Measurements from ENCODE around the gene MARCKSL1.
"Not testable (repeated sequence)": the region's sequence is repeated elsewhere in the genome, so short reads cannot be mapped to it uniquely, and the experiment has no call there.

The MARCKSL1 gene, protein sequence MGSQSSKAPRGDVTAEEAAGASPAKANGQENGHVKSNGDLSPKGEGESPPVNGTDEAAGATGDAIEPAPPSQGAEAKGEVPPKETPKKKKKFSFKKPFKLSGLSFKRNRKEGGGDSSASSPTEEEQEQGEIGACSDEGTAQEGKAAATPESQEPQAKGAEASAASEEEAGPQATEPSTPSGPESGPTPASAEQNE

DNA sequence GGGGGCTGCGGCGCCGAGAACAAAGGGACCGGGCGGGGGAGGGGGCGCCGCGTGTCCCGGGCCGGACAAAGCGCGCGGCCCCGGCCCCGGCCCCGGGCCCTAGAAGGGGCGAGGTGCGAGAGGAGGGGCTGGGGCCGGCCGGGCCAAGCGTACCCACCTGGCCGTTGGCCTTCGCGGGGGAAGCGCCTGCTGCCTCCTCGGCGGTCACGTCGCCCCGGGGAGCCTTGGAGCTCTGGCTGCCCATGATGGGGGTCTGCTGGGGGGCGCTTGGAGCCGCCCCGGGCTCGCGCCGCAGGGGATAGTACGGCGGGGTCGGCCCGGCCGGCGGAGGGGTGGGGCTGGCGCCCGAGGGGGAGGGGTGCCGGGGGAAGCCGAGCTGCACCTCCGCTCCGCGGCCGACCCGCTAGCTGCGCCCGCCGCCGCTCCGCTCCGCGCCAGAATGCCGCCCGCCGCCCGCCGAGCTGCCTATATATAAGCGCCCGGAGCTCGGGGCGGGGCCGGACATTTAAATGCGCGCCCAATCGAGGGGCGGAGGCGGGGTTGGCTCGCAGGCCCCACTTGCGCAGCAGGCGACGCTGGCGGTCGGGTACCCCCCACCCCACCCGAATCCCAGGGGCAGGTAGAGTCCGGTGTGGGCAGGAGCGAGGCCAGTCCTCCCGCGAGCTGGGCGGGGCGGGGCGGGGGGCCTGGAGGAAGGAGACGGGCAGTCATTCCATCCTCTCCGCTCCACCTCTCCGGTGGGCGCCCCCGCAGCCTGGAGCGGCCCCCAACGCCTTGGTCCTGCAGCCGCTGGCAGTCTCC lies at the start of gene MARCKSL1:
MARCKSL1 (minus strand) TSS at position 444 of the 801 bp plus-strand sequence; CDS start at position 244, 200 bp downstream.
- peak; percentile 75 for DNase-seq (ENCODE audit: low spot score)

DNA sequence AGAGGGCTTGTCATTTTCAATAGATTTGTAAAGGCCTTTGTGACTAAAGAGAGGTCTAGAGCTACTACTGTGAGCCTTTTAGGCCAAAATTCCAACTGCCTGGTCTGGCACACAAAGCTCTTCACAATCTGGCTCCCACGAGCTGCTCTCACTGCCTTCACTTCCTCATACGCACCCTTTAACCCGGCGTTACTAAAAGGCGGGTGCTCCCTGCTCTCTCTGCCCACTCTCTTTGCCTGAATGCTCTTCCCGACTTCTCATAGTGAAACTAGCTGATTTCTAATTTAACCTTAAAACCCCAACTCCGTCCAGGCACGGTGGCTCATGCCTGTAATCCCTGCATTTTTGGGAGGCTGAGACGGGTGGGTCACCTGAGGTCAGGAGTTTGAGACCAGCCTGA lies 44.0 kb upstream of the MARCKSL1 start:
- DNase-seq (ENCODE audit: low spot score) = no peak

DNA sequence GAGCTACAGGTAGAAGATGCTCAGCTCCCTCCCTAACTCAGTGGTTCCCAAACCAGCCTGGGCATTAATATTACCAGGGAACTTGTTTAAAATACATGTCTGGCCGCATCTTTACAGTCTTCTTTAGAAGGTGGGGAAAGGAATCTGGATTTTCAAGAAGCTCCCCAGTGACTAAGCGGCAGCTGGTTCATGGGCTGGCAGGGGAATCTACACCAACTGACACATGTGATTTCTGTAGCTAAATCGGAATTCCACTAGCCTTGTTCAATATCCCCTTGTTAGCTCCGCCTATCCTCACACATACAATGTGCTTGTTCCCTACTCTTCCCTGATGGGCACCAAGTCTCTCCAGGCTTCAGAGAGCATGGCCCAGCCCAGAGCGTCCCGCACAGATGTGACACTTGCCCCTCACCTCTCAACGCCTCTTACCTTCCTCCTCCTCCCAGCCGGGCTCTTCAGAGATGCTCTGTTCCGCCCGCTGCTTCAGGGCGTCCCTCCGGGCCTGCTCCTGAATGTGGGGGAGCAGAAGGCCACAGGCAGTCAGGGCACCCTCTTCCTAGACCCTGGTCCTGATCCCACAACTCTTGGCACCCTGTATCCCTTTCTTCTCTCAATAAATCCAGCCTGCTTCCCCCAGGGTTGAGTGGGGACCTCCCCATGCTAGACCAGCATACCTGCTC lies 41.6 kb upstream of the MARCKSL1 start:
- DNase-seq (ENCODE audit: low spot score) = no peak

DNA sequence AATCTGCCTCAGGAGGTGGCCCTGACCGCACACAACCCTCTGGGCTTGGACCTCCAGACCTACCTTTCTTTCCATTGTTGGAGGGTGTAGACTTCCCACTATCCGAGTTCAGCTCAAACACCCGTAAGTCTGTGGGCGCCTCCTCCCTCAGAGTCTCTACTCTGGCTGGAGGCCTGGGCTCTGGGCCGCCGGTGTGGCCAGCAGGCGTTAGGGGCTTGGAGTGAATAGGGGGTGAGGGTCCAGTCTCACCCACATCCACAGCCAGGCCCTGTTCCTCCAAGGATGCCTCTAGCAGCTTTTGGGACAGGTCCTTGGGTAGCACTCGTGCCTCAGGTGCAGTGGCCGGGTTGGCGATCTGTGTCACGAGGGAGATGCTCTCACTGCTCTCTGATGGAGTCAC lies 40.2 kb upstream of the MARCKSL1 start:
- no peak for DNase-seq (ENCODE audit: low spot score)

DNA sequence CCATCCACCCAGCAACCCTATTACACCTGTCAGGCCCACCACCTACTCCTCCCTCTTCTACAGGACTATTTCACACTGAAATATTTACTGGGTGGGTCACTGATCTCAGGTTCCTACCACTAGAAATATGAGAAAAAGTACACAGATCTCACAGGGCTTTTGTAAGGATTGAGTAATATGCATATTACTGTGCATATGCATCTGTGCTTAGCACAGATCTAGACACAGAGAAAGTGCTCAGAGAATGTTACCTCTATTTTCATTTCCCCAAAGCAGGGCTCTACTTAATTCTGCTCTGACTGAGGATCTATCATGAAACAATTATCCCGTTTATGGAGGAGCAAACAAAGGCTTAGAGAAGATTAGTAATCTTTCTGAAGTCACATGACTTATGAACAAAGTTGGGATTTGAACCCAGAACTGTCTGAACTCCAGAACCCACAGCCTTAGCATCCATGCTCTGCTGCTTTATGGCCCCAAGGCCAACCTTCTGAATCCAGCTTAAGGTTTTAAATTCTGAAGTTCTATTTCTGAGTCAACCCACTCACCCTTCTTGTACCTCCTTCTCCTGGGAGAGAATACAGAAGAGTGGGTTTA lies 38.1 kb upstream of the MARCKSL1 start:
- DNase-seq (ENCODE audit: low spot score) = no peak

DNA sequence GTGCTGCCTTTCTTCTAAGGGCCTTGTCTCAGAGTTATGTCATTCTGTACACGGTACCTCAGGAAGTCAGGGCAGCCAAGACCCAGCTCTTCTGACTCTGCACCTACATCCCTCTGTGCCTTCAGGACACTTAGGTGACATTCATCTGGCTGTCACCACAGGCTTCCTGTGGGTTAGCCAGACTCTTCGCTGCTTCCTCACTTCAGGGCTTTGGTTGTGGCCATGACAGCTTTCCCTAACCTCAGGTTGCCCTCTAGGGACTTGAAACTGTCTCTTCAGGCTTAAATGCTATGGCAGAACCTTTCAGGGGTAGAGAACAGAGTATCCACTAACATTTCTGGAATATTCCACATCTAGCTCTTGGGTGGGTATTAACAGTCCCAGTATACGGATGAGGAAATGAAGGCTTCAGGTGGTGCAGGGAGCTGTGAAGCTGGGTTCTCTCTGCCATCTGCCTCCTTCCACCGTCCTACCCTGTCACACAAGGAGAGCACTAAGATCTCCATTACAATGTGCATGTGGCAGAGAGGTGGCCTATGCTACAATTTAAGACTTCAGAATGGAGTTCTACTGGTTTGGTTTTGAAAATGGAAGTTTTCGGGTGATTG lies 36.2 kb upstream of the MARCKSL1 start:
- no peak for DNase-seq (ENCODE audit: low spot score)

DNA sequence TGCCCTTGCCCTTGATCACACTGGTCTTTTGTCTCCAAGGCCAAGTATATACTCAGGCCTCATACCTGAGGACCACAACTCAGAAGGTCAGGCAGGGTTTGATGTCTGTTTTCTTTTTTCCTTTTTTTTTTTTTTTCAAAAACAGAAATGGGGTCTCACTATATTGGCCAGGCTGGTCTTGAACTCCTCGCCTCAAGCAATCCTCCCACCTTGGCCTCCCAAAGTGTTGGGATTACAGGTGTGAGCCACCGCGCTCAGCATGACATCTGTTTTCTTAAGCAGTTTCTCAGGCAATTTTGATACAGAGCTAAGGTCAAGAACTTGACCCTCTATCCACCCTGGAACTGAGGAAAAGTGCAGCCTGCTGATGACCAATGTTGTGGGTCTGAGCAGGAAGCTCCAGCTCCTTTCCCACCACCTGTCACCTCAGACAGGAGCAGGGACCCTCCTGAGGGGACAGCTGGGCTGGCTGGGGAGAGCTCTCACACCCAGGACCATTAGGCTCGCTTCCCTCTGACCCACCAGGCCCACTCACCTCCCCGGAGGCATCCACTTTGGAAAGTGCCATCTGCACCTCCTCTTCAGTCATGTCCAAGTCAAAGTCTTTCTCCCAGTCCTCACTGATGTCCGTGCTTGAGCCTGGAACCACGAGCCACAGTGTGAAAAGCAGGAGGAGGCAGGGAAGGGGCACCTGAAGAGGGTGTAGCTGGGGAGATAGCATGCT lies 32.0 kb upstream of the MARCKSL1 start:
- no peak for DNase-seq (ENCODE audit: low spot score)

DNA sequence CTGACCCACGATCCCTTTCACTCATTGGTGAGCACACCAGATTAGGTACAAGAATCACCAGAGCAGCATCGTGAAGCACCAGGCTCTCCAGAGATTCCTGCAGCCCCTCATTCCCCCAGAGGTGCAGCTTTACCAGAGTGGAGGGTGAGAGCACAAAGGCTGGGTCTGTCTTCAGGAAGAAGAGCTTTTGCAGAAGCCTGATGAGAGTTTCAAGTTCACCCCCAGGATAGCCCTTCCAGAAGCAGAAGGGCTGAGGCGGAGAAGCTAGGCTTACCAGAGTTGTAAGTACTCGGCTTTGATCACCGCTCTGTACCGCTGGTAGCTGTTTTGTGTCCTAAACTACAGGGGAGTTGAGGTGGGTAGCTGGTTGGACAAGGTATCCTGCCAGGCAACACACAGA lies 29.4 kb upstream of the MARCKSL1 start:
- no peak for DNase-seq (ENCODE audit: low spot score)

DNA sequence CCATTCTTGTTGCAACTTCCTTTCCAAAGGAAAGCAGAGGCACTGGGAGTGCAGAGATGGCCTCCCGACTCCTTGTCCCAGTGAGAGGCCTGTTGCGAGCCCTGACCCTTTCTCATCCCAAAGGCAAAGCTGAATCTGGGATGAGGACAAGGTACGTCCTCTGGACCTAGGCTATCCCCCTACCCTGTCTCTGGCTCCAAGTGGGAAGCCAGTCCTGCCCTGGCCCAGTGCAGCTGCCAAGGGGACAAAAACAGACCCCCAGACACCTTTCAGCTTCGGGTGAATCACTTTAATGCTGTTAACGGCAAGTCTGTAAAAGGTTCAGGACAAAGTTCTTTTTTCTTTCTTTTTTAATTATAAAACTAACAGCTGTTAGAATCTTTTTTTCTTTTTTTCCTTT lies 28.8 kb upstream of the MARCKSL1 start:
- DNase-seq (ENCODE audit: low spot score) = no peak

DNA sequence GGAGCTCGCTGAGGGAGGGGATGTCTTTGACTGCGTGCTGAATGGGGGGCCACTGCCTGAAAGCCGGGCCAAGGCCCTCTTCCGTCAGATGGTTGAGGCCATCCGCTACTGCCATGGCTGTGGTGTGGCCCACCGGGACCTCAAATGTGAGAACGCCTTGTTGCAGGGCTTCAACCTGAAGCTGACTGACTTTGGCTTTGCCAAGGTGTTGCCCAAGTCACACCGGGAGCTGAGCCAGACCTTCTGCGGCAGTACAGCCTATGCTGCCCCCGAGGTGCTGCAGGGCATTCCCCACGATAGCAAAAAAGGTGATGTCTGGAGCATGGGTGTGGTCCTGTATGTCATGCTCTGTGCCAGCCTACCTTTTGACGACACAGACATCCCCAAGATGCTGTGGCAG lies 27.7 kb upstream of the MARCKSL1 start:
- no peak for DNase-seq (ENCODE audit: low spot score)

DNA sequence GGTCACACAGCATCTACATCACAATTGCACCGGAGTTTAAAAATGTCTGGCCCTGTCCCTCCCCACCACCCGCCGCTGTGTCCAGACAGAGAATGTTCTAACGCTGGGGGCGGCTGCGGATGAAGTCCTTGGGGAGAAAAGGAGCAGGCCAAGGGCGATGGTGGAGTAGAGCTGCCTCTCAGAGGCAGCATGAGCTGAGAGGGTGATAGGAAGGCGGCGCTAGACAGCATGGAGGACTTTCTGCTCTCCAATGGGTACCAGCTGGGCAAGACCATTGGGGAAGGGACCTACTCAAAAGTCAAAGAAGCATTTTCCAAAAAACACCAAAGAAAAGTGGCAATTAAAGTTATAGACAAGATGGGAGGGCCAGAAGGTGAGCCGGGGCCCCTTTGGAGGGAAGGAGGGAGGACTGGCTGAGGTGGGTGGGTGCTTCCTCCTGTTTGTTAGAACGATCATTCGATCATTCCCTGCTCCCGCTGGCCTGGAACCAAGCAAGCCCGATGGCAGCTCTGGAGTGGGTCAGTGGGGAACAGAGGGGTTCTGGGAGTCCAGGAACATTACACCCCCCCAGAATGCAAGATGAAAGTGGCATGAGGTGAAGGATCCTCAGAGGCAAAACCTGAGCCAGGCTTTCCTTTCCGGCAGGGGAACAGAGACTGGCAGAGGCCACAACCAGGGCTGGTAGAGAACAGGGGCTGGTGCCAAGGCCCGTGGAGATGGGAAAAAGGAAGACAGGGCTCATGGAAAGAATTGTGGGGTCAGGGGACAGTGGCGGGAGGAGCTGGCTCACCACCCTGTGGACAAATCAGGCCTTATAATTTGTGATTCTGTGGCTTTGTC lies 26.7 kb upstream of the MARCKSL1 start, which contains the start of the genes FAM229A and TSSK3:
FAM229A (minus strand) TSS at position 12 of the 840 bp plus-strand sequence. CDS start 394 bp downstream, outside the sequence.
TSSK3 (plus strand) TSS at position 66 of the 840 bp plus-strand sequence; CDS start at position 229, 163 bp downstream.
- no peak for DNase-seq (ENCODE audit: low spot score)

DNA sequence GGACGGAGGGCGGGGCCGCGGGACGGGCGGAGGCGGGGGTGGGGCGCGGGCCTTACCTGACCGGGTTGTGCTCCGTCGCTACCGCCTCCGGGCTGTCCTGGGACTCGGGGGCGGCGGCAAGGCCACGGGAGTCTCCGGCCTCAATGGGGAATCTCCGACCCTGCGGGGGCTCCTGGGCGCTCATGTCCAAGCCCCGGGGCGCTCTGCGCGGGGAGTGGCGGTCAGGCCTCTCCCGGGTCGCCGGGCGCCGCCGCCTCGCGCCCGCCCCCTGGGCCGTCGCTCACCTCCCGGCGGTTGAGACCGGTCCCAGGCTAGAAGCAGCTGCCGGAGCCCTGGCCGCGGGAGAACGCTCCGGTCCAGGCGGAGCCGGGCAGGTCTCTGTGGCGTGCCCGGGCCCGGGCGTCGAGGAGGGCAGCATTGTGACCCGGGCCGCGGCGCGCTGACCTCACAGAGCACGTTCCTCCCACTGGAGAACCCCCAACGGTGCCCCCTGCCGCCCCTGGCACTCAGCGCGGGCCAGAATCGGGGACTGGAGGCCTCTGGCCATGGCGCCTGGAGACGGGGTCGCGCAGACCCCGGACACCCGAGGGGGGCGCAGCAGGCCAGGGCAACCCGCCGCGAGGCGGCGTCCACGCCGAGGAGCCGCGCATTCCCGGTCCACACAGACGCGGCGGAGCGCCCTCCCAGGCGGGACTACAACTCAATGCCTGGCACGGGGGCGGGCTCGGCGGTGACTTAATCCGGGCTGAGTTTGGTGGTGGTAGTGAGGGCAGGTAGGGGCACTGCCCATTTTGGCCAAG lies 25.8 kb upstream of the MARCKSL1 start:
- DNase-seq (ENCODE audit: low spot score) = peak; percentile 41

DNA sequence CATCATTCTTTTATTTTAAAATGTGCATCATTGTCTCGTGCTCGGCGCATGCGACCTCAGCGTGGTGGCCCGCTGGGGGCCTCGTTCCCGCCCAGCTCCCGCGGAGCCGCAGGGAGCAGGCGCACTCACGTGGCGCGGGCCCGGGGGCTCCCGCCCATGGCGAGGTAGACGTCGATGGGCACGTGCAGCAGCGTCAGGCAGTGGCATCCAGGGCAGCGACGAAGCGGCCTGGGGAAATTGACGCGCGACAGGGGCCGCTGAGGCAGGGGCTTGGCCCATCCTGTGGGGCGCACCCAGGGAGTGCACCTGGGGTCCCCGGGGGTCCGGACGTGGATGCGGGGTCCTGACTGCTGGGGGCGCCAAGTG lies 25.3 kb upstream of the MARCKSL1 start:
- DNase-seq (ENCODE audit: low spot score) = no peak

DNA sequence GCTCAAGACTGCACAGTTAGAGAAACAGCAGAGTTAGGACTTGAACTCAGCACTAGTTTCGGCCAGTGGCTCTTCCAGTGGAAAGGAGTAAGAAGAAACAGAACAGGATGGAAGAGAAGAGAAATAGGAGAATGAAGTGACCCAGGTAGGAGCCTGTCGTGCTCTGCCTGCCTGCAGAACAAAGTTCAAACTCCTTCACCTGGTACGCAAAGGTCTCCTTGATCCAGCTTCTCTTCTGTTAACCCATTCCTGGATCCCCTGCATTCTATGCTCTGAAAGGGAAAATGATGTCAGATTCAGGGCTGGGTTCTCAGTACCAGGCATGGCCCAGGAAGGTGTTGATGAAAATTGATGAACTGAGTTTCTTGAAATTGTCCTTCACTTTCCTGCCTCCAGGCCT lies 22.4 kb upstream of the MARCKSL1 start:
- DNase-seq (ENCODE audit: low spot score) = no peak

DNA sequence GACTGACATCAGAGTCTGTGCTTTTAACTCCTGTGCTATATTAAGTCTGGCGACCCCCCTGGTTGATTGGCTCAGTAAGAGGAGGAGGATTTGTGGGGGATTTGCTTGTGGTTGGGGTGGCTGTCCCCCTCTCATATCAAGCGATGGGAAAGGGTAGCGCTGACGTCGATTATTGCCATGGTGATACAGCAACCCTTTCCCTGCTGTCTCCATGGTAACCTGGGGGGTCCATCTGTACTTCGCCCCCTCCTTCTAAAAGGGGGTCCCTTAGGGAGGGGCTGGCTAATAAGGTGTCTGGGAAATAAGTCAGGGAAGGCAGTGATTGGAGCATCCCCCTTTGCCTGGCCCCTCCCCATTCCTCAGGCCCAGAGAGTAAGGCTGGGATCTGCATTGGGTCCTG lies 21.6 kb upstream of the MARCKSL1 start:
- DNase-seq (ENCODE audit: low spot score) = no peak

DNA sequence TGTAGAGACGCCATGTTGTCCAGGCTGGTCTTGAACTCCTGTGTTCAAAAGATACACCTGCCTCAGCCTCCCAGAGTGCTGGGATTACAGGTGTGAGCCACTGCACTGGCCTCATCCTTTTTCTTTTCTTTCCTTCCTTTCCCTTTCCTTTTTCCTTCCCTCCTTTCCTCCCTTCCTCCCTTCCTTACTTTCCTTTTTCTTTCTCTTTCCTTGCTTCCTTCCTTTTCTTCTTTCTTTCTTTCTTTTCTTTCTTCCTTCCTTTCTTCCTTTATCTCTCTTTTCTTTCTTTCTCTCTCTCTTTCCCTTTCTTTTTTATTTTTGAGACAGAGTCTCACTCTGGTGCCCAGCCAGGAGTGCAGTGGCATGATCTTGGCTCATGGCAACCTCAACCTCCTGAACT lies 20.4 kb upstream of the MARCKSL1 start:
- DNase-seq (ENCODE audit: low spot score) = no peak

DNA sequence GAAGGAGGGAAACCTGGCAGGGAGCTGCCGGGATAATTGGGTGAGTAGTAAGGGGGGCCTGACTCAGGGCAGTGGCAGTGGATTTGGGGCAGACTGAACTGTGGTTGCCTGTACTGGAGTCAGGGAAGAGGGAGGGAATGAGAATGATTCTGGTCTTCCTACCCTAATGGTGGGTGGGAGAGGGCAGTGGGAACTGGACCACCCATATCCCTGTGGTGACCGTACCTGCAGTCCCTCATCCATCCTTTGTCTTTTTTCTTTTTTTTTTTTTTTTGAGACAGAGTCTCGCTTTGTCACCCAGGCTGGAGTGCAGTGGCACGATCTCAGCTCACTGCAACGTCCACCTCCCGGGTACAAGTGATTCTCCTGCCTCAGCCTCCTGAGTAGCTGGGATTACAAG lies 19.7 kb upstream of the MARCKSL1 start:
- DNase-seq (ENCODE audit: low spot score) = not testable (repeated sequence)

DNA sequence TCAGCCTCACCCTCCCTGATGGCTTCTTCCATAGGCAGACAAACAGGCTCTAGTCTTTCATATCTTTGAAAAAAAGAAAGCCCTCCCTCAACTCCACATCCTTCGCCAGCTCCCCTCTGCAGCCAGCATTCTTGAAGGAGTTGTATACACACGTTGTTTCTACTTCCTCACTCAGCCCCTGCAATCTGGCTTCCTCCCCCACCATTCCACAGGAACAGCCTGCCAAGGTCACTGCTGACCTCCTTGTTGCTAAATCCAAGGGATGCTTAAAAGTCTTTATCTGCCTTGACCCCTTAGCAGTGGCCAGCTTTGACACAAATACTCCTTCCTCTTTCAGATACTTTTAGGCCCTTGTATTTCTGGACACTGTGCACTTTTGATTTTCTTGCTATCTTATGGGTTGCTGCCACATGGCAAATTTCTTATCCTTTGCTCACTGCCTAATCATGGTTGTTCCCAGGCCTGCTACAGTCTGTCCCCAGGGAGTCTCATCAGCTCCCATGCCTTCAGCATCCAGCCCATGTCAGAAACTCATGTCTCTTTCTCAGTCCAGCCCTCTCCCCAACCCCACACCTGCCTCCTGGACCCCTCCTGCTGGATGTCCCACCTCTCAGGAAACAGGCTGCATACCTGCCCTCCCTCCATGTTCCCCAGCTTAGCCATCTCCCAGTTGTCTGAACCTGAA lies 18.0 kb upstream of the MARCKSL1 start:
- no peak for DNase-seq (ENCODE audit: low spot score)

DNA sequence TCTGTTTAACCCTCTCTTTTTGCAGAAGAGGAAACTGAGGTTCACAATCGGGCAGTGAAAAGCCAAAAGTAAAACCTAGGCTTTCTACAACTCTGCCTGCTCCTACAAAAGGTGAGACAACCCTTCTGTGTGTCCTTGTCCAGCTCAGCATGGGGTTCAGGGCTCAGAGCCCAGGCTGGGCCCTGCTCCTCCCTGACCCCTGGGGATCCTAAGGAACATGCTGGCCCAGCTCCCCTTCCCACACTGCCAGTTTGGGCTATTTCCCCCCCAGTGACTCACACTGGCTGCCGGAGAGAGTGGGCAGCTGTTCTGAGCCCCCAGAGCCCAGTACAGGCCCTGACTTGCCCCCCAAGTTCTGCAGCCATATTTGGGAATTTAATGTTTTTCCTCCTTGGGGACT lies 17.4 kb upstream of the MARCKSL1 start:
- DNase-seq (ENCODE audit: low spot score) = no peak

All from HuH-7 (cell line).